Activated T-helper 1 cell treated with Interleukin-2 at 50 U/mL for 16 hours (primary cell): ENCODE data around the gene PSG1.
"Not testable (repeated sequence)": the region's sequence is repeated elsewhere in the genome, so short reads cannot be mapped to it uniquely, and the experiment has no call there.

Experiments used
- DNase-seq: peaks from one replicate; pipeline ENCODE4 v3.0.0-alpha.2; 2020; ENCODE audit warnings: low read depth

Gene PSG1

DNA sequence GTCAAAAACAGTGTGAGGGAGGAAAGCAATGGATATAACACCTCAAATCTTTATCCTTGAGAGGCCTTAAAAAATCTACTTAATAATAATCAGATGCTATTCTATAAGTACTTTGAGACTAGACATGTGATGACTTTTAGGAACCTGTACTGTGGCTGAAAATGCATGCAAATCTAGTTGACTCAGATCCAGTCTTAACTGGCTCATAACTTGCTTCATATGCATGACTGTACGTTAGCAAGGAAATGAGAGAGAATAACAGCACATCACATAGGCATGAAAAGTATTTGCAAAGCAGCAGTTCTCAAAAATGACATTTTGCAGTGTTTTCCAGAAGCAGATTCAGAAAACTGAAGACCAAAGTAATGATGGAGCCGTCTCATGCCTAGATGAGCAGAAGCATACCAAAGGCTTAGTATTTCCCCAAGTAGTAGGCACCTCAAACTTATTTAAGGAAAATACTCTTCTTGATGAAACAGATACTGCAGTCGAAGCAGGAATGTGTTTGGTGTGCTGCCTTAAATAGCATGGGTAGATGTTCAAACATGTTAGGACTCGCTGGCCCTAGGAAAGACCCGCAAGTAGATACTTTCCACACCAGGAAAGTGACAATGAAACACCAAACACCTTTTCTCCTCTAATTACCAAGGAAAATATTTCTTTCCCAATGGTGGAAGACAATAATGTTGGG, 59.4 kb downstream of the PSG1 start:
- not testable (repeated sequence) for DNase-seq

DNA sequence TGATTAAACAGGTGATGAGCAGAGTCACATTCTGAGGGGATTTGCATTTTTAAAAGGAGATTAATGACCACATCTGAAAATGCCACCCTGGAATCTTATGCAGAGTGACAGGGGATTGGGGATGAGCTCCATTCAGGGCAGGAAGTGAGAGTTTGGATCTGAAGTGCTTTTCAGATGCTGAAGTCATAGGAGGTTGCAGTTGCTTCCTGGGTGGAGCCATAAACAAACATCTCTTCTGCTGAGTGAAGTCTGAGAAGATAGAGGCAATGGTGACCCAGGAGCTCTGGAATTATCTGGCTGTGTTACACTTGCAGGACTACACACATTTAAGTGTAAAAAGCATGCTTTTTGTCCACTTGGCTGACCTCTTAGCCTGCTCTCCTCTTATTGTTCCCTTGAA, 62.6 kb downstream of the PSG1 start:
- DNase-seq: no peak
